Upper lobe of right lung (tissue), 1 donor: ENCODE measurements around the gene ALS2CL. TPM values are rescaled to one million over a fixed set of nuclear protein-coding genes. Genes with fewer than 3 reads are reported as not detected.

ENCODE experiments used
- ATAC-seq: fragments of 200-7000 bp; cut with Tn5 transposase; one replicate; pipeline ENCODE4 v1.9.1; 2020; ENCODE audit warnings: mild to moderate bottlenecking, moderate library complexity
- DNase-seq: peaks from one replicate; pipeline ENCODE4 v3.0.0-alpha.2; 2020
- H3K27ac ChIP-seq: fragments of 200-600 bp; one replicate; pipeline ENCODE4 v1.8.0; 2022
- H3K27me3 ChIP-seq: fragments of 200-600 bp; one replicate; pipeline ENCODE4 v1.8.0; 2022; ENCODE audit warnings: mild to moderate bottlenecking
- H3K36me3 ChIP-seq: fragments of 200-600 bp; one replicate; pipeline ENCODE4 v1.8.0; 2022
- H3K4me1 ChIP-seq: fragments of 200-600 bp; one replicate; pipeline ENCODE4 v1.8.0; 2022
- H3K4me3 ChIP-seq: fragments of 200-600 bp; one replicate; pipeline ENCODE4 v1.8.0; 2022; ENCODE audit warnings: mild to moderate bottlenecking
- H3K9me3 ChIP-seq: fragments of 200-600 bp; one replicate; pipeline ENCODE4 v1.8.0; 2022
- intact Hi-C: fragments of 100-400 bp; cut with DNase I; formaldehyde crosslinking; loops from one replicate; pipeline ENCODE4 v1.11.0; 2022
- total RNA-seq: library from RNA; stranded (reverse); fragmentation: NEBNext Ultra II Directional; extraction: Animal tissue kit (Norgen Biotek cat#: 25700); gene quantifications from one replicate; pipeline ENCODE4 v1.2.1, GENCODE V29; 2021
- TF ChIP-seq, protein P1 (sequence below): fragments of 200-600 bp; IDR thresholded peaks from one replicate; pipeline ENCODE4 v1.8.0; 2022; ENCODE audit warnings: antibody characterized with exemption
- donor health status: DM: no; HTN: yes; CAD: no; lungs with severe emphysema.

Gene ALS2CL
- total RNA-seq, 1 donor from 2014 or later = 64.5 TPM

DNA sequence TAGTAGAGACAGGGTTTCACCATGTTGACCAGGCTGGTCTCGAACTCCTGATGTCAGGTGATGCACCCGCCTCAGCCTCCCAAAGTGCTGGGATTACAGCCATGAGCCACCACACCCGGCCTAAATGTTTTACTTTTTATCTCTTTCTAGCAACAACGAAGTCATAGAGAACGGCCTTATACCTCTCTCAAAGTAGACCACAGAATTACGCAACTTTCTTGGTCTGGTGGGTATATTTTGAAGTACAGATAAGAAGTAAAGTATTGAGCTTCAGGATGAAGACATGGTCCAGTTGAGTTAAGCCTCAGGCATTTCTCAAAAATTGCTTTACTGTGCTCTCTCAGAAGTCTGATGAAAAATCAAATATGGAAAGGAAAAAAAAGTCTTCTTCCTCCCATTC is 50.5 kb downstream of the ALS2CL start:
- H3K9me3 ChIP-seq = no peaks in the 10 kb centered on the region
- no peaks in the 10 kb centered on the region for H3K36me3 ChIP-seq
- no peak overlapping the region for H3K27ac ChIP-seq
- ATAC-seq (no peak), DNase-seq (no peak)
- intact Hi-C loops = no loop called here
- no peak overlapping the region for H3K4me3 ChIP-seq
- TF ChIP-seq, protein P1, sequence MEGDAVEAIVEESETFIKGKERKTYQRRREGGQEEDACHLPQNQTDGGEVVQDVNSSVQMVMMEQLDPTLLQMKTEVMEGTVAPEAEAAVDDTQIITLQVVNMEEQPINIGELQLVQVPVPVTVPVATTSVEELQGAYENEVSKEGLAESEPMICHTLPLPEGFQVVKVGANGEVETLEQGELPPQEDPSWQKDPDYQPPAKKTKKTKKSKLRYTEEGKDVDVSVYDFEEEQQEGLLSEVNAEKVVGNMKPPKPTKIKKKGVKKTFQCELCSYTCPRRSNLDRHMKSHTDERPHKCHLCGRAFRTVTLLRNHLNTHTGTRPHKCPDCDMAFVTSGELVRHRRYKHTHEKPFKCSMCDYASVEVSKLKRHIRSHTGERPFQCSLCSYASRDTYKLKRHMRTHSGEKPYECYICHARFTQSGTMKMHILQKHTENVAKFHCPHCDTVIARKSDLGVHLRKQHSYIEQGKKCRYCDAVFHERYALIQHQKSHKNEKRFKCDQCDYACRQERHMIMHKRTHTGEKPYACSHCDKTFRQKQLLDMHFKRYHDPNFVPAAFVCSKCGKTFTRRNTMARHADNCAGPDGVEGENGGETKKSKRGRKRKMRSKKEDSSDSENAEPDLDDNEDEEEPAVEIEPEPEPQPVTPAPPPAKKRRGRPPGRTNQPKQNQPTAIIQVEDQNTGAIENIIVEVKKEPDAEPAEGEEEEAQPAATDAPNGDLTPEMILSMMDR = no peak
- H3K27me3 ChIP-seq = no peaks in the 10 kb centered on the region
- no peaks in the 10 kb centered on the region for H3K4me1 ChIP-seq

DNA sequence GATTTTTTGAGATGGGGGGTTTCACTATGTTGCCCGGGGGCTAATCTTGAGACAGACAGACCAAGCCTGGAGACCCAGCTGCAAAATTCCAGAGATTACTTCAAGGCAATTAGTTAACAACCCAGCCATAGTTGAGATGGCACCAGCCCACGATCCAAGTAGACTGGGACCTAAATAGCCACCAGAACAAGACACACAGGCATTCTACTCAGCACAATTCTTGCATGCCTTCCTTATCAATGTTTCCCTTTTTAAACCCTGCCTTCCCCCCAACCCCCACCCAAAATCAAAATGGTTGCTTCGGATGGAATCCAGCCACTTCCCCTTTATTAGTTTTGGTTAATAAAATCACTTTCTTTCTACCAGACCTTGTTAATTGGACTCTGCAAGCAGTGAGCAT is 52.6 kb downstream of the ALS2CL start:
- no peaks in the 10 kb centered on the region for H3K27me3 ChIP-seq
- H3K9me3 ChIP-seq = no peaks in the 10 kb centered on the region
- no peaks in the 10 kb centered on the region for H3K36me3 ChIP-seq
- H3K4me1 ChIP-seq = no peaks in the 10 kb centered on the region
- intact Hi-C loops = no loop called here
- TF ChIP-seq, protein P1 = no peak
- no peak overlapping the region for H3K27ac ChIP-seq
- ATAC-seq (no peak), DNase-seq (no peak)
- H3K4me3 ChIP-seq = no peak overlapping the region

DNA sequence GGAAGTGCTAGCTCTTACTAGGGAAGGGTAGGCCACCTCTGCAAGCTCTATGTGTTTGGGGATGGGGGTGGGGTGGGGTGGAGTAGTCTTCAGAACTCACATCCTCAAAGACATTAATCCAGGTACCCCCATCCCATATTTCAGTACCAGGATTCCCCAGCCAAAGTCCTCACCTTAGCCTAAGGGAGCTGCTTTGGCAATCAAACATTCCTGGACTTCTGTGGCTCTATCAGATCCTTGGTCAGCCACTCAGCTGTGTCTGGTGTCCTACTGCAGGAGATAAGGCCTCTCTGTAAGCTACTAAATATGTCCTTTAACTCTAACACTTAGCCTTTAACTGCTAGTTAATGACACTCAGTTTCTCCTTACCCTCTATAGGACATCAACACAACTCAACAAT is 54.3 kb downstream of the ALS2CL start:
- intact Hi-C loops = no loop called here
- Histone ChIP-seq H3K4me1 (no peaks in the 10 kb centered on the region), H3K27ac (no peak overlapping the region), H3K36me3 (no peaks in the 10 kb centered on the region), H3K9me3 (no peaks in the 10 kb centered on the region), H3K27me3 (no peaks in the 10 kb centered on the region), H3K4me3 (no peak overlapping the region)
- no peak for ATAC-seq
- TF ChIP-seq, protein P1 = no peak
- no peak for DNase-seq

DNA sequence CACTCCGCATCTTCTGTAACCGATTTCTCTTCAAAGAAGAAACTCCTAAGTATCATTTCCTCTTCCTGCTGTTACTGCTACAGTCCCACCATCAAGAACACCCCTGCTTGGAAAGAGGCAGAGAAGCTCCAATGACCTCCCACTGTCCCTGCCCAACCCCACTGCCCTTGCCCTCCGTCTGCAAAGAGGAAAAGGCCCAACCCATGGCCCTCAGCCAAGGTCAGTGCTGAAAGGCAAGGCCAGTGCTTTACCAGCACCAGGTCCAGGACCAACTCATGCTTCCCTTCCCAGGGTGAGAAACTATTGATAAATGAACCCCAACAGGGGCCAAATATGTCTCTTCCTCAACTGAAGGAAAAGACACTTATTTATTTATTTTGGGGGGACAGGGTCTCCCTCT is 58.6 kb downstream of the ALS2CL start:
- DNase-seq (no peak), ATAC-seq (no peak)
- H3K4me1 ChIP-seq = peaks cover 7% of the 10 kb centered on the region
- H3K27me3 ChIP-seq = no peaks in the 10 kb centered on the region
- H3K36me3 ChIP-seq = no peaks in the 10 kb centered on the region
- H3K4me3 ChIP-seq = no peak overlapping the region
- no peaks in the 10 kb centered on the region for H3K9me3 ChIP-seq
- H3K27ac ChIP-seq = no peak overlapping the region
- intact Hi-C loops = no loop called here
- TF ChIP-seq, protein P1 = no peak

DNA sequence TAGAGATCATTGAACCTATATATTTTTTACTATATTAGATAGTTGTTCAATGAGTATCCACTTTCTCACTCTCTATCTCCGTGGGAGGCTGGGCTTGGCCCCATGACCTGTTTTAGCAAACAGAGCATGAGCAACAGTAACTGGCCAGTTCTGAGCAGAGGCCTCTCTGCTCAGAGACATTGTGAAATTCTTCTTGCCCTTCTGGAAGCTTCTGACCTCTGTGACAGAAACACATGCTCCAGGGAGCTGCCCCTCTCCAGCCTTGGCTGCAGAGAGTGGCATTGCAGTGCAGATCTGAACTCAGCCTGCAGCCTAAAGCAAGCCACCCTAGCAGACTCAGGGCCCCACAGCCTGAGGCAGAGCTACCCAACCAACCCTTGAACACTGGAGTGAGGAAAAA is 60.7 kb downstream of the ALS2CL start:
- H3K4me1 ChIP-seq = peaks cover 13% of the 10 kb centered on the region
- H3K27me3 ChIP-seq = no peaks in the 10 kb centered on the region
- no peaks in the 10 kb centered on the region for H3K9me3 ChIP-seq
- peak; percentile 54 for ATAC-seq
- no peak overlapping the region for H3K27ac ChIP-seq
- no peaks in the 10 kb centered on the region for H3K36me3 ChIP-seq
- no peak overlapping the region for H3K4me3 ChIP-seq
- DNase-seq = no peak
- TF ChIP-seq, protein P1 = no peak
- intact Hi-C loops = no loop called here
